RWPE1 (cell line): Measurements from ENCODE around the gene ASB3.
"Not testable (repeated sequence)": the region's sequence is repeated elsewhere in the genome, so short reads cannot be mapped to it uniquely, and the experiment has no call there.

ENCODE experiments used
- CTCF ChIA-PET: fragments of 350-600 bp; sonication (Branson Sonifier 250); formaldehyde crosslinking; extraction: SDS; loops from one replicate; lab custom pipeline; 2021; lab: Yijun Ruan, JAX
- POLR2A ChIA-PET: fragments of 400-600 bp; formaldehyde crosslinking; extraction: SDS; loops from one replicate; lab custom pipeline; 2020; ENCODE audit warnings: antibody characterized with exemption; ENCODE audit not compliant: low non-redundant PET; lab: Yijun Ruan, JAX
- DNase-seq: peaks from one replicate; pipeline ENCODE4 v3.0.0; 2012; ENCODE audit warnings: low spot score
- H3K27ac ChIP-seq: fragments of 450-650 bp; 2 replicates; pipeline ENCODE4 v1.5.1; 2017
- TF ChIP-seq, protein P1 (sequence below): fragments of 450-650 bp; conservative IDR thresholded peaks from 2 replicates; pipeline ENCODE4 v1.5.1; 2017; ENCODE audit warnings: low read depth, mild to moderate bottlenecking

ASB3 gene

GRCh38 chr2:53826030-53826410 lies 39.3 kb upstream of the ASB3 start:
- ChIA-PET POLR2A (no interaction called here), CTCF (no interaction called here)
- TF ChIP-seq, protein P1, sequence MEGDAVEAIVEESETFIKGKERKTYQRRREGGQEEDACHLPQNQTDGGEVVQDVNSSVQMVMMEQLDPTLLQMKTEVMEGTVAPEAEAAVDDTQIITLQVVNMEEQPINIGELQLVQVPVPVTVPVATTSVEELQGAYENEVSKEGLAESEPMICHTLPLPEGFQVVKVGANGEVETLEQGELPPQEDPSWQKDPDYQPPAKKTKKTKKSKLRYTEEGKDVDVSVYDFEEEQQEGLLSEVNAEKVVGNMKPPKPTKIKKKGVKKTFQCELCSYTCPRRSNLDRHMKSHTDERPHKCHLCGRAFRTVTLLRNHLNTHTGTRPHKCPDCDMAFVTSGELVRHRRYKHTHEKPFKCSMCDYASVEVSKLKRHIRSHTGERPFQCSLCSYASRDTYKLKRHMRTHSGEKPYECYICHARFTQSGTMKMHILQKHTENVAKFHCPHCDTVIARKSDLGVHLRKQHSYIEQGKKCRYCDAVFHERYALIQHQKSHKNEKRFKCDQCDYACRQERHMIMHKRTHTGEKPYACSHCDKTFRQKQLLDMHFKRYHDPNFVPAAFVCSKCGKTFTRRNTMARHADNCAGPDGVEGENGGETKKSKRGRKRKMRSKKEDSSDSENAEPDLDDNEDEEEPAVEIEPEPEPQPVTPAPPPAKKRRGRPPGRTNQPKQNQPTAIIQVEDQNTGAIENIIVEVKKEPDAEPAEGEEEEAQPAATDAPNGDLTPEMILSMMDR = no peak
- H3K27ac ChIP-seq = no peak overlapping the region
- DNase-seq = no peak

- CTCF ChIA-PET = interaction anchor here (0.6 to 0.7 kb wide), 4 partner anchors 153 to 1405 kb away, joined by 4 to 7 read pairs (median 5); no protein-coding TSS in a partner anchor
- DNase-seq, H3K27ac ChIP-seq, POLR2A ChIA-PET: not testable (repeated sequence)
Measured at GRCh38 chr2:53823639-53824038, 36.9 kb upstream of the ASB3 start.

DNA sequence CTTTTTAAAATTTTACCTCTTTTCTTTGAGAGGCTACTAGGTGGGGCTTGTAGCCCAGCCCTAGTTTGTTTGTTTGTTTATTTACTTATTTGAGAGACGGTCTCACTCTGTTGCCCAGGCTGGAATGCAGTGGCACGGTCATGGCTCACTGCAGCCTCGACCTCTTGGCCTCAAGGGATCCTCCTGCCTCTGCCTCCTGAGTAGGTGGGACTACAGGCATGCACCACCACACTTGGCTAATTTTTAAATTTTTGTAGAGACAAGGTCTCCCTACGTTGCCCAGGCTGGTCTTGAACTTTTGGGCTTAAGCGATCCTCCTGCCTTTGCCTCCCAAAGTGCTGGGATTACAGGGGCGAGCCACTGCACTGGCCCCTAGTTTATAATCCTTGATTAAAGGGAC lies 35.1 kb upstream of the ASB3 start:
- TF ChIP-seq, protein P1 = no peak
- CTCF ChIA-PET = interaction anchor here (0.7 kb wide), 1 partner anchor 566 kb away, joined by 3 read pairs; no protein-coding TSS in a partner anchor
- POLR2A ChIA-PET = no interaction called here

DNA sequence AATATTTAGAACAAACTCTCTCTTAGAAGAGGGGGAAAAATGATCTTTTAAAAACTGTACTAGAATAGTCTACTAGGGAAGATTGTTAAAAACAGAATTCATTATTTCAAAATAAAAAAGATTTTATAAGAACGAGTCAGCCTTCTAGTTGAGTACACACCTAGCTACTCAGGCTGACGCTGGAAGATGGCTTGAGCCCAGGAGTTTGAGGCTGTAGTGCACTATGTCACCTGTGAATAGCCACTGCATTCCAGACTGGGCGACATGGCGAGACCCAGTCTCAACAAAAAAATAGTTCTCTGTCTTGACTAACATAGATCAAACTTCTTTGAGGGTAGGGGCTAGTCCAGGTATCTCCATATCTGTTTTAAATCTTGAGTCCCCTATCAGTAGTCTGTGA lies 34.0 kb upstream of the ASB3 start:
- ChIA-PET POLR2A (no interaction called here), CTCF (no interaction called here)
- DNase-seq = no peak
- H3K27ac ChIP-seq = no peak overlapping the region
- TF ChIP-seq, protein P1 = no peak

More for the DNA sequence above, 35.1 kb upstream of the ASB3 start:
- no peak for DNase-seq
- no peak overlapping the region for H3K27ac ChIP-seq

GRCh38 chr2:53820048-53820447 lies 33.3 kb upstream of the ASB3 start:
- DNase-seq = no peak
- no peak overlapping the region for H3K27ac ChIP-seq
- TF ChIP-seq, protein P1 = no peak
- ChIA-PET CTCF (no interaction called here), POLR2A (no interaction called here)

DNA sequence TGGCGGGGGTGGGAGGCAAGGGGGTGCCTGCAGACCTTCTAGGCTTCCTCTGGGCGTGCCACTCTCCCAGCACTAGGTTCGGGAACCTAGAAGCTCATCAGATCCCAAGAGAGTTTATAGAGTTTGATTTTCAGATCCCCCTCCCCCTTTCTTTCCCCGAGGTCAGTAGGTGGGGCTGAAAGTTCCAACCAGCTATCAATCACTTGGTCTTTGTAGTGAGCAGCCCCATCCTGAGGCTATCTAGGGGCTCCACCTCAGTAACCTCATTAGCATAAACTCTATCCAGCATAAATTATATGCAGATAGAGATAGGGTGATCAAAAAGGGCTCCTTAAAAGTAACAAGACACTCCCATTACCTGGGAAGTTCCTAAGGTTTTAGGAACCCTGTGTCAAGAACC lies 32.9 kb upstream of the ASB3 start:
- CTCF ChIA-PET = no interaction called here

DNA sequence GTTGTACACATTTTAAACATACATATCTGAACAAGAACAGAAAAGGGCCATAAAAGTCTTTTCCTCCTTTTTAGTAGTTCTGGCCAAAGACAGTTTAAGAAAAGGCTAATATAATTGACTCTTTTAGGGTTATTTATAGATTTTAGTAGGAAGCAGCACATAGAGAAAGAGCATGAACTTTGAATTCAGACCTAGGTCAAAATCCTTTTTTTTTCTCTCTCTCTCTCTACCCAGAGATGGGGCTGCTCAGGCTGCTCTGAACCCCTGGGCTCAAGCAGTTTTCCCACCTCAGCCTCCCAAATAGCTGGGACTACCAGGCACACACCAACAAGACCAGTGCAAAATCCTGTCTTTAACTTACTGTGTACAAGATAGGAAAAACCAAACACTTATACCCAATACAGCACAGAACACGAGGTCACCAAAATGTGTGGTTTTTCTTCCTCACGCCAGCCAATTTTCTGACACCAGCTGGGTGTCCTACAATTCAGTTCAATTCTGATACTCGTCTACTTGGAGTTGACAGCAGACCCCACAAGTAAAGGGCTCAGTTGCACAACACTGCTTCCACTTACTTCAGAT lies 32.2 kb upstream of the ASB3 start:
- CTCF ChIA-PET = no interaction called here
- no peak overlapping the region for H3K27ac ChIP-seq
- DNase-seq = no peak
- TF ChIP-seq, protein P1 = no peak
- POLR2A ChIA-PET = interaction anchor here (0.8 kb wide), 1 partner anchor 56 kb away, joined by 10 read pairs; no protein-coding TSS in a partner anchor

More for the DNA sequence above, 32.9 kb upstream of the ASB3 start:
- H3K27ac ChIP-seq = no peak overlapping the region
- POLR2A ChIA-PET = interaction anchor here (0.8 kb wide), 1 partner anchor 55 kb away, joined by 10 read pairs; no protein-coding TSS in a partner anchor
- no peak for DNase-seq
- TF ChIP-seq, protein P1 = no peak
